H1 (cell line): Measurements from ENCODE around the gene ARID2.

Experiments used
- CTCF ChIP-seq, 3 experiments: IDR thresholded peaks; 1 replicate in 2 of 3; 2 replicates in 1 of 3; pipeline versions ENCODE4 v1.5.1 to v1.6.1; 2011; ENCODE audit warnings: low read length in 3 of 3, mild to moderate bottlenecking in 3 of 3, inconsistent platforms in 2 of 3, low read depth in 1 of 3, moderate library complexity in 1 of 3; ENCODE audit not compliant: insufficient read depth in 1 of 3; ENCODE audit errors: control extremely low read depth in 1 of 3
- EP300 ChIP-seq, 2 experiments: IDR thresholded peaks; 1 replicate in 1 of 2; 2 replicates in 1 of 2; pipeline ENCODE4 v1.6.1; 2011 to 2012; ENCODE audit warnings: low read depth in 2 of 2, low read length in 2 of 2, mild to moderate bottlenecking in 2 of 2, borderline replicate concordance in 1 of 2, inconsistent platforms in 1 of 2, moderate library complexity in 1 of 2
- EZH2 ChIP-seq: fragments of 200-600 bp; sonication (generic); IDR thresholded peaks from 2 replicates; pipeline ENCODE4 v1.7.1; 2012; ENCODE audit warnings: low read depth, mild to moderate bottlenecking, moderate library complexity, low read length, inconsistent platforms; ENCODE audit not compliant: severe bottlenecking
- HDAC6 ChIP-seq: IDR thresholded peaks from one replicate; pipeline ENCODE4 v1.7.1; 2012; ENCODE audit warnings: low read depth, mild to moderate bottlenecking, inconsistent platforms, low read length, moderate library complexity
- POLR2A ChIP-seq, 2 experiments: IDR thresholded peaks; 1 replicate in 1 of 2; 2 replicates in 1 of 2; pipeline ENCODE4 v1.6.1; 2011; ENCODE audit warnings: low read depth in 2 of 2, low read length in 2 of 2, mild to moderate bottlenecking in 2 of 2; ENCODE audit errors: control extremely low read depth in 1 of 2
- SIN3A ChIP-seq, 2 experiments: IDR thresholded peaks in 1 of 2; conservative IDR thresholded peaks in 1 of 2; 2 replicates each; pipeline ENCODE4 v1.6.1; 2011 to 2012; ENCODE audit warnings: low read length in 2 of 2, improper control_type of control experiment in 1 of 2, low read depth in 1 of 2, mild to moderate bottlenecking in 1 of 2
- TEAD4 ChIP-seq: IDR thresholded peaks from 2 replicates; pipeline ENCODE4 v1.6.1; 2012; ENCODE audit warnings: low read depth, low read length, inconsistent platforms, mixed read lengths
- TF ChIP-seq, protein P1 (sequence below): IDR thresholded peaks from 2 replicates; pipeline ENCODE4 v1.6.1; 2011; ENCODE audit warnings: low read depth, mild to moderate bottlenecking, low read length; ENCODE audit not compliant: insufficient read depth
- TF ChIP-seq, protein P2 (sequence below): IDR thresholded peaks from 2 replicates; pipeline ENCODE4 v1.6.1; 2012; ENCODE audit warnings: low read length, inconsistent platforms
- TF ChIP-seq, protein P3 (sequence below): IDR thresholded peaks from 2 replicates; pipeline ENCODE4 v1.6.1; 2012; ENCODE audit warnings: inconsistent platforms

- TF ChIP-seq CTCF (IDR thresholded peaks at IDR 0.05; ENCODE audit: control extremely low read depth in 1 of 3, insufficient read depth in 1 of 3, low read depth in 1 of 3, low read length in 3 of 3) (no peak), EP300 (IDR thresholded peaks at IDR 0.05; ENCODE audit: borderline replicate concordance in 1 of 2, low read depth in 2 of 2, low read length in 2 of 2) (no peak), TEAD4 (no peak), EZH2 (no peak), HDAC6 (no peak), POLR2A (IDR thresholded peaks at IDR 0.05; ENCODE audit: control extremely low read depth in 1 of 2, low read depth in 2 of 2, low read length in 2 of 2) (no peak), SIN3A (conservative IDR thresholded peaks at IDR 0.05 in 1 of 2, IDR thresholded peaks at IDR 0.05 in 1 of 2; ENCODE audit: low read depth in 1 of 2, low read length in 2 of 2) (no peak)
- TF ChIP-seq, protein P1, sequence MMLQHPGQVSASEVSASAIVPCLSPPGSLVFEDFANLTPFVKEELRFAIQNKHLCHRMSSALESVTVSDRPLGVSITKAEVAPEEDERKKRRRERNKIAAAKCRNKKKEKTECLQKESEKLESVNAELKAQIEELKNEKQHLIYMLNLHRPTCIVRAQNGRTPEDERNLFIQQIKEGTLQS: no peak
- TF ChIP-seq, protein P2, sequence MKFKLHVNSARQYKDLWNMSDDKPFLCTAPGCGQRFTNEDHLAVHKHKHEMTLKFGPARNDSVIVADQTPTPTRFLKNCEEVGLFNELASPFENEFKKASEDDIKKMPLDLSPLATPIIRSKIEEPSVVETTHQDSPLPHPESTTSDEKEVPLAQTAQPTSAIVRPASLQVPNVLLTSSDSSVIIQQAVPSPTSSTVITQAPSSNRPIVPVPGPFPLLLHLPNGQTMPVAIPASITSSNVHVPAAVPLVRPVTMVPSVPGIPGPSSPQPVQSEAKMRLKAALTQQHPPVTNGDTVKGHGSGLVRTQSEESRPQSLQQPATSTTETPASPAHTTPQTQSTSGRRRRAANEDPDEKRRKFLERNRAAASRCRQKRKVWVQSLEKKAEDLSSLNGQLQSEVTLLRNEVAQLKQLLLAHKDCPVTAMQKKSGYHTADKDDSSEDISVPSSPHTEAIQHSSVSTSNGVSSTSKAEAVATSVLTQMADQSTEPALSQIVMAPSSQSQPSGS: no peak
- TF ChIP-seq, protein P3, sequence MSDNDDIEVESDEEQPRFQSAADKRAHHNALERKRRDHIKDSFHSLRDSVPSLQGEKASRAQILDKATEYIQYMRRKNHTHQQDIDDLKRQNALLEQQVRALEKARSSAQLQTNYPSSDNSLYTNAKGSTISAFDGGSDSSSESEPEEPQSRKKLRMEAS: no peak
Measured at GRCh38 chr12:45872446-45872845, 142.9 kb downstream of the ARID2 start.
